ENCODE data around the gene CARD9. TPM values are rescaled to one million over a fixed set of nuclear protein-coding genes. Genes with fewer than 3 reads are reported as not detected.

The CARD9 gene
- total RNA-seq, 1 experiment from 2014 or later = 14.0 TPM

DNA sequence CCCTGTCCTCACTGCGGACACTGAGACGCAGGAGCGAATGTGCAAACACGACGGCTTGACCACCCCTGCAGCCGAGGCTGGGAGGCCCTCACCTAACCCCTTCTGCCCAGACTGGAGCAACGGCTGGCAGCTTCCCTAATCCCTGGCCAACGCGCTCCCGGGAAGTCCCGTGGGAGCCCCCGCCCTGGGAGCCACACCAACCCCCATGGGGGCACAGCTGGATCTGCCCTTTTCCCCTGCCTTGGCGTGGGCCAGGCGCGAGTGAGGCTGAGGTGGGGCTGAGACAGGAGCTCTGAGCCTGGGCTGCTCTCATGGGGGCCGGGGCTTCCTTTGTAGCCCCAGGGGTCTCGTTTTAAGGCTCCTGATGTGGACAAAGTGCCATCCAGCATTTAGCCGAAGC lies 5.3 kb downstream of the CARD9 start:
- BruUV-seq (replicated peaks) = no TSS peak
- ChIA-PET CTCF (no interaction called here), POLR2A (ENCODE audit: unreplicated experiment) (no interaction called here)
- Histone ChIP-seq H2AFZ (no peak overlapping the region), H4K20me1 (ENCODE audit: insufficient read depth) (no peaks in the 10 kb centered on the region), H3K79me2 (ENCODE audit: low read depth) (peaks cover 5% of the 10 kb centered on the region; the same call in 1 of the 2 replicates), H3K9me2 (ENCODE audit: insufficient read depth) (no peaks in the 10 kb centered on the region), H3K9me3 (ENCODE audit: insufficient read depth, low read depth) (no peaks in the 10 kb centered on the region), H3K4me3 (no peak overlapping the region), H3F3A (ENCODE audit: insufficient read depth, low read depth) (peaks cover 6% of the 10 kb centered on the region; the same call in 1 of the 2 replicates), H3K27me3 (ENCODE audit: insufficient read depth, low read depth) (no peaks in the 10 kb centered on the region), H3K4me1 (replicated peaks; ENCODE audit: insufficient read depth) (peaks cover 21% of the 10 kb centered on the region), H3K4me2 (no peak overlapping the region), H3K27ac (no peak overlapping the region), H3K36me3 (ENCODE audit: low read depth) (no peaks in the 10 kb centered on the region)
- TF ChIP-seq, protein P1, sequence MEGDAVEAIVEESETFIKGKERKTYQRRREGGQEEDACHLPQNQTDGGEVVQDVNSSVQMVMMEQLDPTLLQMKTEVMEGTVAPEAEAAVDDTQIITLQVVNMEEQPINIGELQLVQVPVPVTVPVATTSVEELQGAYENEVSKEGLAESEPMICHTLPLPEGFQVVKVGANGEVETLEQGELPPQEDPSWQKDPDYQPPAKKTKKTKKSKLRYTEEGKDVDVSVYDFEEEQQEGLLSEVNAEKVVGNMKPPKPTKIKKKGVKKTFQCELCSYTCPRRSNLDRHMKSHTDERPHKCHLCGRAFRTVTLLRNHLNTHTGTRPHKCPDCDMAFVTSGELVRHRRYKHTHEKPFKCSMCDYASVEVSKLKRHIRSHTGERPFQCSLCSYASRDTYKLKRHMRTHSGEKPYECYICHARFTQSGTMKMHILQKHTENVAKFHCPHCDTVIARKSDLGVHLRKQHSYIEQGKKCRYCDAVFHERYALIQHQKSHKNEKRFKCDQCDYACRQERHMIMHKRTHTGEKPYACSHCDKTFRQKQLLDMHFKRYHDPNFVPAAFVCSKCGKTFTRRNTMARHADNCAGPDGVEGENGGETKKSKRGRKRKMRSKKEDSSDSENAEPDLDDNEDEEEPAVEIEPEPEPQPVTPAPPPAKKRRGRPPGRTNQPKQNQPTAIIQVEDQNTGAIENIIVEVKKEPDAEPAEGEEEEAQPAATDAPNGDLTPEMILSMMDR (conservative IDR thresholded peaks at IDR 0.05) = no peak
- TF ChIP-seq EZH2 (IDR thresholded peaks at IDR 0.05; ENCODE audit: low read depth) = no peak
- DNase-seq = no peak
- intact Hi-C loops (cut with micrococcal nuclease; ENCODE audit: unreplicated experiment) = no loop called here

DNA sequence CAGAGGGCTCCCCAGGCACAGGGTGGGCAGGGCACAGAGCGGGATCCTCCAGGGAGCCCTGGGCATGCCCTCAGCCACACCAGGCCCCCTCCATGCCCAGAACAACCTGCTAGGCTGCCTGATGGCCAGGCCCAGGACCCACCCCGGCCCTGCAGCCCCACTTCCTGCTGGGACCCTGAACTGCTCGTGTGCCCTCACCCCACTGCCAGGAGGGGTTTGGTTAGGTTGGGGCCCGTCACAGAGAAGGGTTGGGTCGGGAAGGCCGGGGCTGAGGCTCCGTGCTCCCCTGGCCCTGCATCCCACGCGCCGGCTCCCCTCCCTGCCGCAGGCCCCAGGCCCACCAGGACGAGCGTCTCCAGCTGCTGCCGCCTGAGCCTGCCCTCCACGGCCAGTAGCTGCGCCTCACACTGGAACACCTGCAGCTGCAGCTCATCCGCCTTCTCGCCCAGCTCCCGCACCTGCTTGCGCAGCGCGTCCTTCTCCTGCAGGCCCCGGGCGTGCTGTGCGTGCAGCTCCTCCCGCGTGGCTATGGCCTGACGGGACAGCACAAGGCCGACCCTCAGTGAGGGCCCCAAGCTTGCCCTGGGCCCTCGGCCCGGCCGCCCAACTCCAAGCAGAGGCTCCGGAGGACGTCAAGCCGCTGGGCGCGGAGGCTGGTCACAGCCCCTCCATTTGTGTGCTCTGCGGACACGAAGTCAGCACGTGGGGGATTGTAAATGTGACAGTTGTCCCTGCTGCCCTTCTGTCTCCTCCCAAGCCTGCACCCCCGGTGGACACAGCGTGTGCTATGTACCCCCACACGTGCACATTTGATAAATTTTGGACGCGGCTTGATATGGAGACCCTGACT lies 5.9 kb downstream of the CARD9 start:
- Histone ChIP-seq H3K79me2 (ENCODE audit: low read depth) (peaks cover 5% of the 10 kb centered on the region; the same call in 1 of the 2 replicates), H3K4me2 (no peak overlapping the region), H3K36me3 (ENCODE audit: low read depth) (no peaks in the 10 kb centered on the region), H3K27me3 (ENCODE audit: insufficient read depth, low read depth) (no peaks in the 10 kb centered on the region), H2AFZ (no peak overlapping the region), H3K27ac (no peak overlapping the region), H3K9me3 (ENCODE audit: insufficient read depth, low read depth) (no peaks in the 10 kb centered on the region), H4K20me1 (ENCODE audit: insufficient read depth) (no peaks in the 10 kb centered on the region), H3K9me2 (ENCODE audit: insufficient read depth) (no peaks in the 10 kb centered on the region), H3F3A (ENCODE audit: insufficient read depth, low read depth) (no peaks in the 10 kb centered on the region; the same call in 1 of the 2 replicates), H3K4me3 (no peak overlapping the region), H3K4me1 (replicated peaks; ENCODE audit: insufficient read depth) (peaks cover 19% of the 10 kb centered on the region)
- intact Hi-C loops (cut with micrococcal nuclease; ENCODE audit: unreplicated experiment) = no loop called here
- ChIA-PET POLR2A (ENCODE audit: unreplicated experiment) (no interaction called here), CTCF (interaction anchor here (0.6 kb wide), 1 partner anchor 8 kb away, joined by 8 read pairs; no protein-coding TSS in a partner anchor)
- BruUV-seq (replicated peaks) = no TSS peak
- DNase-seq = no peak
- TF ChIP-seq EZH2 (IDR thresholded peaks at IDR 0.05; ENCODE audit: low read depth) = no peak
- TF ChIP-seq, protein P1 (conservative IDR thresholded peaks at IDR 0.05) = no peak

DNA sequence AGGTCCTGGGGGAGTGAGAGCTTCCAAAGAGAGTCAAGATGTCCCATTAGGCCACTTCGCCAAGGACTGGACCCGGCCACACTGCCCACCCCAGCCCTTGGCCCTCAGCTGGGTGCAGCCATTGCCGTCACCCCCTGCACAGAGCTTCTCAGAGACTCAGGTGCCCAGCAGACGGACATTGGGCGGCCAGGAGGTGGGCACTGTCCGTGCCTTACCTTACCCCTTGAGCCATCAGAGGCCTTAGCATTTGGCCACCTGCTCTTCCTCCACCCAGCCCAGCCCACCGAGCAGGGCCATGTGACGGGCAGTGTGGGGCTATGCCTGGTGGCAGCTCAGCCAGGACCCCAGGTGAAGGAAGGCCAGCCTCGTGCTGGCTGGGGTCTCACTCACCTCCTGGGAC lies 6.6 kb downstream of the CARD9 start:
- no peak overlapping the region for H3K4me2 ChIP-seq
- no peak overlapping the region for H2AFZ ChIP-seq
- H3K9me3 ChIP-seq (ENCODE audit: insufficient read depth, low read depth) = no peaks in the 10 kb centered on the region
- H3K79me2 ChIP-seq (ENCODE audit: low read depth) = peaks cover 5% of the 10 kb centered on the region; the same call in 1 of the 2 replicates
- H3K4me3 ChIP-seq = no peak overlapping the region
- no peak for DNase-seq
- H3K4me1 ChIP-seq (replicated peaks; ENCODE audit: insufficient read depth) = peaks cover 13% of the 10 kb centered on the region
- no peaks in the 10 kb centered on the region for H3K36me3 ChIP-seq (ENCODE audit: low read depth)
- H3F3A ChIP-seq (ENCODE audit: insufficient read depth, low read depth) = no peaks in the 10 kb centered on the region; the same call in 1 of the 2 replicates
- TF ChIP-seq, protein P1 (conservative IDR thresholded peaks at IDR 0.05) = no peak
- no peak for TF ChIP-seq EZH2 (IDR thresholded peaks at IDR 0.05; ENCODE audit: low read depth)
- no peaks in the 10 kb centered on the region for H3K9me2 ChIP-seq (ENCODE audit: insufficient read depth)
- POLR2A ChIA-PET (ENCODE audit: unreplicated experiment) = interaction anchor here (0.6 kb wide), 1 partner anchor 28 kb away, joined by 4 read pairs; no protein-coding TSS in a partner anchor
- intact Hi-C loops (cut with micrococcal nuclease; ENCODE audit: unreplicated experiment) = no loop called here
- H4K20me1 ChIP-seq (ENCODE audit: insufficient read depth) = no peaks in the 10 kb centered on the region
- no peak overlapping the region for H3K27ac ChIP-seq
- H3K27me3 ChIP-seq (ENCODE audit: insufficient read depth, low read depth) = no peaks in the 10 kb centered on the region
- BruUV-seq (replicated peaks) = no TSS peak
- CTCF ChIA-PET = interaction anchor here (0.6 to 0.8 kb wide), 2 partner anchors 8 to 21 kb away, joined by 6 to 8 read pairs; no protein-coding TSS in a partner anchor

Measured in PC-9 (cell line).